ENCODE data around the gene ADORA3.

DNA sequence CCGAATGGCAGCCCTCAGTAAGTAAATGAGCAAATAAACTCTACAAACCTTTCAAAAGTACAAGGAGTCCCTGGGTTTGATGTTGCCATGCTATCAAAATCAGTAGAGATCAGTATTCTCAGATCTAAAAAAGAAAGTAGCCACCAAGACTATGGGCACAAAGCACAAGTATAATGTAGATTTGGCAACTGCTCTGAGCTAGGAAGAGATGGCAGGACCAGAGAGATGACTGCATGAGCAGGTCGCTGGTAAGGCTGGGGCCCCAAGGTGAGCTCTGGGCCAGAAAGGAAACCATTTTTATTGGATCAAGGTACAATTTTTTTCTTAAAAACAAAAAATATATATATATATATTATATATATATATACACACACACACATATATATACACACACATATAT lies 3.1 kb upstream of the ADORA3 start:
- no peak for TF ChIP-seq EZH2phosphoT487 (IDR thresholded peaks at IDR 0.05; ENCODE audit: low read depth)
- TF ChIP-seq, protein P1, sequence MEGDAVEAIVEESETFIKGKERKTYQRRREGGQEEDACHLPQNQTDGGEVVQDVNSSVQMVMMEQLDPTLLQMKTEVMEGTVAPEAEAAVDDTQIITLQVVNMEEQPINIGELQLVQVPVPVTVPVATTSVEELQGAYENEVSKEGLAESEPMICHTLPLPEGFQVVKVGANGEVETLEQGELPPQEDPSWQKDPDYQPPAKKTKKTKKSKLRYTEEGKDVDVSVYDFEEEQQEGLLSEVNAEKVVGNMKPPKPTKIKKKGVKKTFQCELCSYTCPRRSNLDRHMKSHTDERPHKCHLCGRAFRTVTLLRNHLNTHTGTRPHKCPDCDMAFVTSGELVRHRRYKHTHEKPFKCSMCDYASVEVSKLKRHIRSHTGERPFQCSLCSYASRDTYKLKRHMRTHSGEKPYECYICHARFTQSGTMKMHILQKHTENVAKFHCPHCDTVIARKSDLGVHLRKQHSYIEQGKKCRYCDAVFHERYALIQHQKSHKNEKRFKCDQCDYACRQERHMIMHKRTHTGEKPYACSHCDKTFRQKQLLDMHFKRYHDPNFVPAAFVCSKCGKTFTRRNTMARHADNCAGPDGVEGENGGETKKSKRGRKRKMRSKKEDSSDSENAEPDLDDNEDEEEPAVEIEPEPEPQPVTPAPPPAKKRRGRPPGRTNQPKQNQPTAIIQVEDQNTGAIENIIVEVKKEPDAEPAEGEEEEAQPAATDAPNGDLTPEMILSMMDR (IDR thresholded peaks at IDR 0.05; ENCODE audit: low read depth, low read length): no peak

All from OCI-LY3 (cell line).